K562 (cell line): Measurements from ENCODE around the gene PPP1R17.

Source experiments
- BRCA1 ChIP-seq, 2 experiments: fragments of 450-650 bp in 1 of 2; sonication (generic) in 1 of 2; formaldehyde crosslinking in 1 of 2; IDR thresholded peaks; 2 replicates each; pipeline versions ENCODE4 v1.5.0 to v1.6.1; 2017 to 2020; ENCODE audit warnings: mild to moderate bottlenecking in 1 of 2, missing genetic modification reagents in 1 of 2
- CTCF ChIP-seq, 3 experiments: IDR thresholded peaks in 2 of 3; conservative IDR thresholded peaks in 1 of 3; 2 replicates each; pipeline ENCODE4 v1.5.1; 2011 to 2012; ENCODE audit warnings: low read length in 3 of 3, mild to moderate bottlenecking in 3 of 3, control low read depth in 2 of 3, improper control_type of control experiment in 1 of 3, inconsistent platforms in 1 of 3, low read depth in 1 of 3, mixed read lengths in 1 of 3, moderate library complexity in 1 of 3; ENCODE audit not compliant: insufficient read depth in 2 of 3
- EWSR1 ChIP-seq: fragments of 450-650 bp; IDR thresholded peaks from 2 replicates; pipeline ENCODE4 v1.6.1; 2018; ENCODE audit warnings: borderline replicate concordance, mild to moderate bottlenecking, low read depth, moderate library complexity; ENCODE audit not compliant: partially characterized antibody
- FOXM1 ChIP-seq, 2 experiments: fragments of 450-650 bp in 1 of 2; sonication (generic) in 1 of 2; formaldehyde crosslinking in 1 of 2; IDR thresholded peaks; 2 replicates each; pipeline versions ENCODE4 v1.6.1 to v1.9.0; 2017 to 2022; ENCODE audit warnings: low read depth in 2 of 2, mild to moderate bottlenecking in 2 of 2, missing genetic modification reagents in 1 of 2, moderate library complexity in 1 of 2
- HCFC1 ChIP-seq: IDR thresholded peaks from 2 replicates; pipeline ENCODE4 v1.6.1; 2012; ENCODE audit warnings: low read depth, low read length, improper control_type of control experiment
- KDM2B ChIP-seq: fragments of 250-450 bp; sonication (Bioruptor Pico); IDR thresholded peaks from 2 replicates; pipeline ENCODE4 v1.8.0; 2021; ENCODE audit warnings: mild to moderate bottlenecking, moderate library complexity
- MAX ChIP-seq: sonication (generic); formaldehyde crosslinking; IDR thresholded peaks from 2 replicates; pipeline ENCODE4 v1.9.0; 2022; ENCODE audit warnings: mild to moderate bottlenecking, missing genetic modification reagents
- MYBL2 ChIP-seq, 2 experiments: fragments of 450-650 bp in 1 of 2; sonication (generic) in 1 of 2; formaldehyde crosslinking in 1 of 2; IDR thresholded peaks; 2 replicates each; pipeline versions ENCODE4 v1.6.1 to v1.8.1; 2017 to 2022; ENCODE audit warnings: borderline replicate concordance in 1 of 2, inconsistent platforms in 1 of 2, low read depth in 1 of 2, mild to moderate bottlenecking in 1 of 2, missing genetic modification reagents in 1 of 2, moderate library complexity in 1 of 2
- NFE2L1 ChIP-seq: fragments of 450-650 bp; IDR thresholded peaks from 2 replicates; pipeline ENCODE4 v1.6.1; 2016; ENCODE audit warnings: missing genetic modification characterization, low read depth, mild to moderate bottlenecking, missing compliant biosample characterization, moderate library complexity, borderline replicate concordance
- POLR2A ChIP-seq: fragments of 450-650 bp; conservative IDR thresholded peaks from 2 replicates; pipeline ENCODE4 v1.6.1; 2016
- RNF2 ChIP-seq: sonication (generic); IDR thresholded peaks from 2 replicates; pipeline ENCODE4 v1.6.1; 2016
- SP1 ChIP-seq: sonication (generic); formaldehyde crosslinking; IDR thresholded peaks from 2 replicates; pipeline ENCODE4 v1.8.1; 2022; ENCODE audit warnings: mild to moderate bottlenecking, missing genetic modification reagents

GRCh38 chr7:31642681-31643115, 44.3 kb upstream of the PPP1R17 start:
- no peak for TF ChIP-seq SP1 (CRISPR knock-in tag)
- no peak for TF ChIP-seq CTCF (IDR thresholded peaks at IDR 0.05 in 2 of 3, conservative IDR thresholded peaks at IDR 0.05 in 1 of 3; ENCODE audit: insufficient read depth in 2 of 3, low read depth in 1 of 3, low read length in 3 of 3)
- no peak for TF ChIP-seq NFE2L1
- no peak for TF ChIP-seq HCFC1
- TF ChIP-seq MYBL2 (IDR thresholded peaks at IDR 0.05; ENCODE audit: low read depth), result no peak
- TF ChIP-seq MYBL2 (CRISPR knock-in tag; IDR thresholded peaks at IDR 0.05; ENCODE audit: borderline replicate concordance), result no peak
- no peak for TF ChIP-seq KDM2B (CRISPR knock-in tag)
- no peak for TF ChIP-seq RNF2
- TF ChIP-seq POLR2A, result no peak
- TF ChIP-seq FOXM1 (IDR thresholded peaks at IDR 0.05; ENCODE audit: low read depth), result no peak
- TF ChIP-seq FOXM1 (CRISPR knock-in tag; IDR thresholded peaks at IDR 0.05; ENCODE audit: low read depth), result no peak
- TF ChIP-seq MAX (CRISPR knock-in tag), result no peak
- TF ChIP-seq BRCA1 (IDR thresholded peaks at IDR 0.05), result no peak
- no peak for TF ChIP-seq BRCA1 (CRISPR knock-in tag; IDR thresholded peaks at IDR 0.05)
- TF ChIP-seq EWSR1, result no peak
